Measurements from ENCODE around the gene TMEM255B. TPM values are rescaled to one million over a fixed set of nuclear protein-coding genes. Genes with fewer than 3 reads are reported as not detected.

TMEM255B gene
- total and polyA plus RNA-seq, 9 of the 15 experiments (the other 6 are each of a cell fraction or from before 2014, with no cell fraction given), result 0.01 to 0.75 (median 0.23) TPM

DNA sequence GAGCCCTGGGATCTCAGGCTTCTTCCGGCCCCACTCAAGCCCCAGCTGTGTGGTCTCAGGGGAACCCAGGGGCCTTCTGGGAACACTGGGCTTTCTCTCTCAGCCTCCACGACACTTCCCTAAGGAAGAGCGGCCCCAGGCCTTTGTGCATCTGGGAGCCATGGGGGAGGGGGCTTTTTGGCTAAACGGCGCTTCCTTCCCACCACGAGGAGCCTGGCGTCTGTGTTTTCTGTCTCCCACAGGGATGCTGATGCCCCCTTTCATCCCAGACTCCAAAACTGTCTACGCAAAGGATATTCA is 24.2 kb upstream of the TMEM255B start:
- Histone ChIP-seq H4K20me1 (replicated peaks; ENCODE audit: control insufficient read depth, insufficient read depth, low read length) (no peaks in the 10 kb centered on the region), H3K36me3 (ENCODE audit: control insufficient read depth, insufficient read depth, low read length) (no peaks in the 10 kb centered on the region), H3K4me2 (ENCODE audit: insufficient read depth, low read length) (no peak overlapping the region), H2AFZ (ENCODE audit: low read depth, low read length) (no peak overlapping the region), H3K4me1 (replicated peaks in 1 of 2; ENCODE audit: control insufficient read depth in 2 of 2, insufficient read depth in 2 of 2, low read length in 2 of 2) (peaks cover 0 to 11% of the 10 kb centered on the region in 2 experiments; a peak in 1 of 5 replicates), H3K4me3 (no peak overlapping the region), H3K9me3 (replicated peaks; ENCODE audit: control insufficient read depth, insufficient read depth, low read depth, low read length) (no peaks in the 10 kb centered on the region), H3K9me1 (ENCODE audit: control insufficient read depth, insufficient read depth, low read length) (no peaks in the 10 kb centered on the region), H3K27ac (ENCODE audit: extremely low read depth, low read depth, low read length) (no peak overlapping the region), H3K79me2 (ENCODE audit: control insufficient read depth, insufficient read depth, low read length) (no peaks in the 10 kb centered on the region), H3K27me3 (ENCODE audit: control insufficient read depth in 2 of 2, insufficient read depth in 2 of 2, low read length in 2 of 2) (peaks cover 10 to 55% of the 10 kb centered on the region in 2 experiments; a peak in 4 of 5 replicates), H3K9ac (ENCODE audit: insufficient read depth in 1 of 2, low read depth in 2 of 2, low read length in 2 of 2) (no peak overlapping the region)
- DNase-seq (ENCODE audit: extremely low read depth in 1 of 4, low spot score in 3 of 4) (no peak), ATAC-seq (no peak), FAIRE-seq (no peak)
- WGBS (ENCODE audit: insufficient coverage, low coverage, missing lambda C conversion rate), result 7% methylated on average over 3 of the region's 8 CpGs
- in situ Hi-C loops (cut with MboI) (loop anchor here (10.0 kb wide), 1 partner anchor 190 kb away; no protein-coding TSS in a partner anchor), intact Hi-C loops (cut with micrococcal nuclease) (no loop called here)
- no peak for TF ChIP-seq NR4A1 (CRISPR knock-in tag; IDR thresholded peaks at IDR 0.05)
- no peak for TF ChIP-seq NR4A1 (tag; IDR thresholded peaks at IDR 0.05)
- TF ChIP-seq, protein P1, sequence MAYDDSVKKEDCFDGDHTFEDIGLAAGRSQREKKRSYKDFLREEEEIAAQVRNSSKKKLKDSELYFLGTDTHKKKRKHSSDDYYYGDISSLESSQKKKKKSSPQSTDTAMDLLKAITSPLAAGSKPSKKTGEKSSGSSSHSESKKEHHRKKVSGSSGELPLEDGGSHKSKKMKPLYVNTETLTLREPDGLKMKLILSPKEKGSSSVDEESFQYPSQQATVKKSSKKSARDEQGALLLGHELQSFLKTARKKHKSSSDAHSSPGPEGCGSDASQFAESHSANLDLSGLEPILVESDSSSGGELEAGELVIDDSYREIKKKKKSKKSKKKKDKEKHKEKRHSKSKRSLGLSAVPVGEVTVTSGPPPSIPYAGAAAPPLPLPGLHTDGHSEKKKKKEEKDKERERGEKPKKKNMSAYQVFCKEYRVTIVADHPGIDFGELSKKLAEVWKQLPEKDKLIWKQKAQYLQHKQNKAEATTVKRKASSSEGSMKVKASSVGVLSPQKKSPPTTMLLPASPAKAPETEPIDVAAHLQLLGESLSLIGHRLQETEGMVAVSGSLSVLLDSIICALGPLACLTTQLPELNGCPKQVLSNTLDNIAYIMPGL (CRISPR knock-in tag; IDR thresholded peaks at IDR 0.05), result no peak
- no peak for TF ChIP-seq IRF2 (CRISPR knock-in tag; IDR thresholded peaks at IDR 0.05)
- no peak for TF ChIP-seq SUPT5H (IDR thresholded peaks at IDR 0.05)
- TF ChIP-seq HCFC1 (IDR thresholded peaks at IDR 0.05; ENCODE audit: low read depth, low read length), result no peak
- TF ChIP-seq NR3C1 (CRISPR knock-in tag; IDR thresholded peaks at IDR 0.05), result no peak
- POLR2A ChIA-PET, result interaction anchor here (0.7 kb wide), 1 partner anchor 607 kb away, joined by 3 read pairs; no protein-coding TSS in a partner anchor
- no TSS peak for BruUV-seq (replicated peaks)
- CTCF ChIA-PET (ENCODE audit: low intra/inter-chr PET ratio), result no interaction called here
